ENCODE results near the gene MXI1. TPM values are rescaled to one million over a fixed set of nuclear protein-coding genes. Genes with fewer than 3 reads are reported as not detected.

Gene MXI1
- total RNA-seq, 3 donors from 2014 or later (not counting 1 experiment from before 2014, with no cell fraction given) = 11.2 to 14.1 (median 13.6) TPM

DNA sequence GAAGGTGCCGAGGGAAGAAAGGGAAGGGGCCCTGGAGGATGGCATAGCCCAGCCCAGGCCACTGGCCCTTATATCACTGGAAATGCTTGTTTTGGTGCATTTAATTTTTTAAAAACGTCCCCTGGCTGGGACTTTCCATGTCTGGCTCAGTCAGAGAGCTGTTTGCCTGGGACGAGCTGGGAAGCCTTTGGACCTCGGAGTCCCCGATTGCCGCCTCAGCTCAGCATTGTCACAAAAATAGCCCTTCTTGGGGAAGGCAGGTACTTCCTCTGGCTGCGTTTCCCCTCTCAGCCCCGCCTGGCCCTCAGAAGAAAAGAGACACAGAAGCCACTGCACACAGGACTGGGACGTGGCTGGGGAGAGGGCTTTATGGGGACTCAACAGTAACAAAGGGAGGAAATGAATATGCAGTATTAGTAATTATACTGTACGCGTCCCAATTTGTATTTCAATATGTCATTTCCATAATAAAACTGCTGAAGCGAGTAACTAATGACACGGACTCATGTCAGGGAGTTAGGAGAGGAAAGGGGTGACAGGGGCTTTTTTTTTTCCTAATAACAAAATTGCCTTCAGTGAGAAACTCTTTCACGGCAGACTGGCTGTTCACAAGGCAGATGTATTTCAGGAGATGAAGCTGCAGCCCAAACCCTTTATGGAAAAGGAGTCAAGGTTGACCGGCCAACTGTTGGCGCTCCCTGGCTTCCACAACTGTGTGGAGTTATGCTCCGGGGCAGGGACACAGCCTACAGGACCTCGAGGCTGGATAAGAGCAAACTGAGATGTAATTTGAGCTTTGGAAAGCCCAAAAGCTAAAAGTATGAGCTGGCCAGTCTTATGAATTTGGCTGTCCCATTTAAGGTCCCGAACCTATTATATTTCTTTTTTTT is 31.0 kb upstream of the MXI1 start:
- intact Hi-C loops (cut with micrococcal nuclease) = no loop called here
- H3K4me1 Mint-ChIP-seq = no peaks in the 10 kb centered on the region
- no peak overlapping the region for H3K4me3 Mint-ChIP-seq
- H3K27ac Mint-ChIP-seq = no peak overlapping the region
- WGBS (ENCODE audit: insufficient coverage) = 29% methylated on average over 18 of the region's 19 CpGs
- ATAC-seq (no peak), DNase-seq (no peak)
- no peaks in the 10 kb centered on the region for H3K4me1 ChIP-seq (ENCODE audit: control insufficient read depth, insufficient read depth, low read length)
- H3K27me3 Mint-ChIP-seq (ENCODE audit: low read depth in 2 of 2) = peaks cover 54 to 64% of the 10 kb centered on the region in 2 donors
- no peak overlapping the region for H3K4me3 ChIP-seq (ENCODE audit: low read length)
- no peaks in the 10 kb centered on the region for H3K9me3 ChIP-seq (ENCODE audit: control insufficient read depth, insufficient read depth, low read length)
- no peaks in the 10 kb centered on the region for H3K36me3 ChIP-seq (ENCODE audit: control insufficient read depth, insufficient read depth, low read length)
- no peak overlapping the region for H3K27ac ChIP-seq (ENCODE audit: low read length)
- no peaks in the 10 kb centered on the region for H3K9me3 Mint-ChIP-seq
- no peaks in the 10 kb centered on the region for H3K36me3 Mint-ChIP-seq
- TF ChIP-seq, protein P1, sequence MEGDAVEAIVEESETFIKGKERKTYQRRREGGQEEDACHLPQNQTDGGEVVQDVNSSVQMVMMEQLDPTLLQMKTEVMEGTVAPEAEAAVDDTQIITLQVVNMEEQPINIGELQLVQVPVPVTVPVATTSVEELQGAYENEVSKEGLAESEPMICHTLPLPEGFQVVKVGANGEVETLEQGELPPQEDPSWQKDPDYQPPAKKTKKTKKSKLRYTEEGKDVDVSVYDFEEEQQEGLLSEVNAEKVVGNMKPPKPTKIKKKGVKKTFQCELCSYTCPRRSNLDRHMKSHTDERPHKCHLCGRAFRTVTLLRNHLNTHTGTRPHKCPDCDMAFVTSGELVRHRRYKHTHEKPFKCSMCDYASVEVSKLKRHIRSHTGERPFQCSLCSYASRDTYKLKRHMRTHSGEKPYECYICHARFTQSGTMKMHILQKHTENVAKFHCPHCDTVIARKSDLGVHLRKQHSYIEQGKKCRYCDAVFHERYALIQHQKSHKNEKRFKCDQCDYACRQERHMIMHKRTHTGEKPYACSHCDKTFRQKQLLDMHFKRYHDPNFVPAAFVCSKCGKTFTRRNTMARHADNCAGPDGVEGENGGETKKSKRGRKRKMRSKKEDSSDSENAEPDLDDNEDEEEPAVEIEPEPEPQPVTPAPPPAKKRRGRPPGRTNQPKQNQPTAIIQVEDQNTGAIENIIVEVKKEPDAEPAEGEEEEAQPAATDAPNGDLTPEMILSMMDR (IDR thresholded peaks at IDR 0.05) = no peak
- peaks cover 15% of the 10 kb centered on the region for H3K27me3 ChIP-seq (ENCODE audit: control insufficient read depth, insufficient read depth, low read length)

DNA sequence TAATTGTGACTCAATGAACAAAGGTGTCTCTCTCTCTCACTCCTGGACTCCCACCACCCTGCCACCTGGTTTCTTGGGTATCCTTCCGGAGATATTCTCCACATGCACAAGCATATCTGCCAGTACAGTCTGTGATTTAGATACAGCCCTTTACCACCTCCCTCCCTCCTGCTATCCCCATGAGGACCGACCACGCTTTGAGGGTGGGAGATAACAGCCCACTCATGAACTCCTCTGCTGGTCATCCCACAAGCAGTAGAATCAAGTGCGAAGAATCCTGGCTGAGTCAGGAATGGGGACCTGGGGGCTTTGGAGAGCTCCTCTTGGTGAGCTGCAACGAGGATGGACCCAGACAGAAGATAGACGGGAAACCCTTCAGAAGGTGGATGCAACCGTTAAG is 28.2 kb upstream of the MXI1 start:
- Mint-ChIP-seq H3K27me3 (ENCODE audit: low read depth in 2 of 2) (peaks cover 33 to 66% of the 10 kb centered on the region in 2 donors), H3K9me3 (no peaks in the 10 kb centered on the region), H3K27ac (no peak overlapping the region), H3K4me1 (no peaks in the 10 kb centered on the region), H3K4me3 (no peak overlapping the region), H3K36me3 (no peaks in the 10 kb centered on the region)
- Histone ChIP-seq H3K4me3 (ENCODE audit: low read length) (no peak overlapping the region), H3K27ac (ENCODE audit: low read length) (no peak overlapping the region), H3K27me3 (ENCODE audit: control insufficient read depth, insufficient read depth, low read length) (peaks cover 15% of the 10 kb centered on the region), H3K36me3 (ENCODE audit: control insufficient read depth, insufficient read depth, low read length) (no peaks in the 10 kb centered on the region), H3K4me1 (ENCODE audit: control insufficient read depth, insufficient read depth, low read length) (no peaks in the 10 kb centered on the region), H3K9me3 (ENCODE audit: control insufficient read depth, insufficient read depth, low read length) (no peaks in the 10 kb centered on the region)
- TF ChIP-seq, protein P1 (IDR thresholded peaks at IDR 0.05) = no peak
- intact Hi-C loops (cut with micrococcal nuclease) = no loop called here
- 89% methylated on average over 7 of the region's 7 CpGs for WGBS (ENCODE audit: insufficient coverage)
- ATAC-seq = no peak
- no peak for DNase-seq

DNA sequence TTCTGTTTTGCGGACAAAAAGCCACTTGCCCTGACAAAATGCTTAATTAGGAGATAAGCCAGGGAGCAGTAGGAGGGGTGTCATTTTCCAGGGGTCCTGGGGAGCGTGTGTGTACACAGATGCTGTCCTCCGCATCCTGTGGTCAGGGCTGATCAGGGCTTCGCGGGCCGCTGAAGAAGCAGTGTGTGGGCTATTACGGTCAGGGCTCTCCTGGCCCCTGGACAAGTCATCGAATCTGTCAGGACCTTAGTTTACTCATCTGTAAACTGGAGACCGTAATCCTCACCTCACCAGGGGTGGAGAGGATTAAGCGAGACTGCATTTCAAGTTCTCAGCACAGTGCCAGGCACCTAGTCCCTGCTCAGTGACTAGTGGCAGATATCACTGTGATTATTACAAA is 26.0 kb upstream of the MXI1 start:
- Mint-ChIP-seq H3K27me3 (ENCODE audit: low read depth in 2 of 2) (peaks cover 24 to 52% of the 10 kb centered on the region in 2 donors), H3K4me3 (no peak overlapping the region), H3K36me3 (no peaks in the 10 kb centered on the region), H3K4me1 (no peaks in the 10 kb centered on the region), H3K9me3 (no peaks in the 10 kb centered on the region), H3K27ac (no peak overlapping the region)
- intact Hi-C loops (cut with micrococcal nuclease) = no loop called here
- Histone ChIP-seq H3K27me3 (ENCODE audit: control insufficient read depth, insufficient read depth, low read length) (peaks cover 9% of the 10 kb centered on the region), H3K4me3 (ENCODE audit: low read length) (no peak overlapping the region), H3K9me3 (ENCODE audit: control insufficient read depth, insufficient read depth, low read length) (no peaks in the 10 kb centered on the region), H3K36me3 (ENCODE audit: control insufficient read depth, insufficient read depth, low read length) (no peaks in the 10 kb centered on the region), H3K27ac (ENCODE audit: low read length) (no peak overlapping the region), H3K4me1 (ENCODE audit: control insufficient read depth, insufficient read depth, low read length) (no peaks in the 10 kb centered on the region)
- TF ChIP-seq, protein P1 (IDR thresholded peaks at IDR 0.05) = no peak
- no peak for DNase-seq
- WGBS (ENCODE audit: insufficient coverage) = 86% methylated on average over 10 of the region's 10 CpGs
- ATAC-seq = no peak

Measured in natural killer cell (primary cell).